OCI-LY1 (cell line): Measurements from ENCODE around the gene PTPN14.

ENCODE experiments used
- EZH2 ChIP-seq: fragments of 200-600 bp; sonication (generic), shearing (Covaris generic); IDR thresholded peaks from 2 replicates; pipeline ENCODE4 v1.8.0; 2017; ENCODE audit warnings: borderline replicate concordance, mixed run types, mild to moderate bottlenecking, antibody characterized with exemption, low read length, moderate library complexity, mixed read lengths
- TF ChIP-seq, protein P1 (sequence below): fragments of 200-600 bp; sonication (generic), shearing (Covaris generic); IDR thresholded peaks from 2 replicates; pipeline ENCODE4 v1.5.1; 2017; ENCODE audit warnings: mild to moderate bottlenecking, antibody characterized with exemption, low read length, moderate library complexity, mixed read lengths

DNA sequence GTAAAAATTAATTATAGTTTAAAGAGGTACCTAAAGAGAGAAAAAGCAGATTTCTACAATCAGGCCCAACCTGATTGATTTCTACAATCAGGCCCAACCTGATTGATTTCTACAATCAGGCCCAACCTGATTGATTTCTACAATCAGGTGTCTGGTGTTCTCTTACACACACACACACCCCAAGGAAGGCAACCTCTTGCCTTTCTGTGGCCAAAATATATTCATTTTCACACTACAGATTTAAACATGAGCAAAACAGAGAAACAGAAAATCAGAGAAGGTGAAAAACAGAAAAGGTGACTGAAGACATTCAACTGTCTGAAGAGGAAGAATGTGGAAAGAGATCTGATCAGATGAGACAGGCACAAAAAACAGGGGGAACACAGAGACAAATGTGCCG is 166.0 kb downstream of the PTPN14 start:
- TF ChIP-seq, protein P1, sequence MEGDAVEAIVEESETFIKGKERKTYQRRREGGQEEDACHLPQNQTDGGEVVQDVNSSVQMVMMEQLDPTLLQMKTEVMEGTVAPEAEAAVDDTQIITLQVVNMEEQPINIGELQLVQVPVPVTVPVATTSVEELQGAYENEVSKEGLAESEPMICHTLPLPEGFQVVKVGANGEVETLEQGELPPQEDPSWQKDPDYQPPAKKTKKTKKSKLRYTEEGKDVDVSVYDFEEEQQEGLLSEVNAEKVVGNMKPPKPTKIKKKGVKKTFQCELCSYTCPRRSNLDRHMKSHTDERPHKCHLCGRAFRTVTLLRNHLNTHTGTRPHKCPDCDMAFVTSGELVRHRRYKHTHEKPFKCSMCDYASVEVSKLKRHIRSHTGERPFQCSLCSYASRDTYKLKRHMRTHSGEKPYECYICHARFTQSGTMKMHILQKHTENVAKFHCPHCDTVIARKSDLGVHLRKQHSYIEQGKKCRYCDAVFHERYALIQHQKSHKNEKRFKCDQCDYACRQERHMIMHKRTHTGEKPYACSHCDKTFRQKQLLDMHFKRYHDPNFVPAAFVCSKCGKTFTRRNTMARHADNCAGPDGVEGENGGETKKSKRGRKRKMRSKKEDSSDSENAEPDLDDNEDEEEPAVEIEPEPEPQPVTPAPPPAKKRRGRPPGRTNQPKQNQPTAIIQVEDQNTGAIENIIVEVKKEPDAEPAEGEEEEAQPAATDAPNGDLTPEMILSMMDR, result no peak
- no peak for TF ChIP-seq EZH2
